C4-2B (cell line): ENCODE results near the gene LTC4S.

Source experiments
- H3K27ac ChIP-seq: fragments of 450-650 bp; 2 replicates; pipeline ENCODE4 v1.5.1; 2017
- CTCF ChIP-seq: fragments of 450-650 bp; conservative IDR thresholded peaks from 2 replicates; pipeline ENCODE4 v1.5.1; 2017; ENCODE audit warnings: mild to moderate bottlenecking
- ZFX ChIP-seq: fragments of 450-650 bp; IDR thresholded peaks from 2 replicates; pipeline ENCODE4 v1.6.1; 2017

The LTC4S gene

GRCh38 chr5:179765400-179765799 lies 28.4 kb upstream of the LTC4S start:
- no peak overlapping the region for H3K27ac ChIP-seq

GRCh38 chr5:179766021-179766725 lies 27.6 kb upstream of the LTC4S start:
- no peak overlapping the region for H3K27ac ChIP-seq
- TF ChIP-seq ZFX (no peak), CTCF (no peak)

More at GRCh38 chr5:179765400-179765799, 28.4 kb upstream of the LTC4S start:
- no peak for TF ChIP-seq ZFX
- TF ChIP-seq CTCF: no peak

- no peak overlapping the region for H3K27ac ChIP-seq
- TF ChIP-seq CTCF (no peak), ZFX (no peak)
Measured at GRCh38 chr5:179766726-179767455, 26.9 kb upstream of the LTC4S start.

- H3K27ac ChIP-seq: no peak overlapping the region
- no peak for TF ChIP-seq CTCF
- no peak for TF ChIP-seq ZFX
Measured at GRCh38 chr5:179767496-179768100, 26.2 kb upstream of the LTC4S start.

- TF ChIP-seq CTCF (no peak), ZFX (no peak)
- H3K27ac ChIP-seq: no peak overlapping the region
Measured at GRCh38 chr5:179768326-179769085, 25.3 kb upstream of the LTC4S start.

- no peak for TF ChIP-seq CTCF
- no peak for TF ChIP-seq ZFX
- H3K27ac ChIP-seq: no peak overlapping the region
Measured at GRCh38 chr5:179769271-179769670, 24.5 kb upstream of the LTC4S start.
